ENCODE data around the gene ETV7.
"Not testable (repeated sequence)": the region's sequence is repeated elsewhere in the genome, so short reads cannot be mapped to it uniquely, and the experiment has no call there.

The ETV7 gene

GRCh38 chr6:36387440-36388303 is at the start of gene ETV7:
Gene ETV7 (minus strand): TSS chr6:36387669. CDS start chr6:36387541, 128 bp downstream.
- DNase-seq (ENCODE audit: low read depth) = peak; percentile 58

- DNase-seq (ENCODE audit: low read depth) = peak; percentile 55
These were observed 49.0 kb upstream of the ETV7 start for GRCh38 chr6:36436466-36436865.

- DNase-seq (ENCODE audit: low read depth) = peak; percentile 68
These were observed 44.7 kb upstream of the ETV7 start for GRCh38 chr6:36432151-36432671.

GRCh38 chr6:36431197-36431596 is 43.7 kb upstream of the ETV7 start:
- DNase-seq (ENCODE audit: low read depth) = no peak

- peak; percentile 8 for DNase-seq (ENCODE audit: low read depth)
These were observed 42.9 kb upstream of the ETV7 start for GRCh38 chr6:36430351-36430750.

- DNase-seq (ENCODE audit: low read depth) = no peak
These were observed 41.4 kb upstream of the ETV7 start for GRCh38 chr6:36428911-36429310.

GRCh38 chr6:36426622-36427021 is 39.2 kb upstream of the ETV7 start:
- DNase-seq (ENCODE audit: low read depth) = no peak

GRCh38 chr6:36423101-36423824 is 35.8 kb upstream of the ETV7 start:
- DNase-seq (ENCODE audit: low read depth) = peak; percentile 100

- no peak for DNase-seq (ENCODE audit: low read depth)
These were observed 35.2 kb upstream of the ETV7 start for GRCh38 chr6:36422714-36423100.

GRCh38 chr6:36419310-36419709 is 31.8 kb upstream of the ETV7 start:
- no peak for DNase-seq (ENCODE audit: low read depth)

GRCh38 chr6:36418558-36418957 is 31.1 kb upstream of the ETV7 start:
- DNase-seq (ENCODE audit: low read depth) = peak; percentile 38

GRCh38 chr6:36414481-36414880 is 27.0 kb upstream of the ETV7 start:
- no peak for DNase-seq (ENCODE audit: low read depth)

- DNase-seq (ENCODE audit: low read depth) = no peak
These were observed 26.3 kb upstream of the ETV7 start for GRCh38 chr6:36413489-36414480.

- DNase-seq (ENCODE audit: low read depth) = not testable (repeated sequence)
These were observed 22.2 kb upstream of the ETV7 start for GRCh38 chr6:36409718-36410117.

GRCh38 chr6:36404164-36404563 is 16.7 kb upstream of the ETV7 start:
- DNase-seq (ENCODE audit: low read depth) = no peak

GRCh38 chr6:36402481-36402880 is 15.0 kb upstream of the ETV7 start:
- no peak for DNase-seq (ENCODE audit: low read depth)

- no peak for DNase-seq (ENCODE audit: low read depth)
These were observed 12.5 kb upstream of the ETV7 start for GRCh38 chr6:36399970-36400369.

- DNase-seq (ENCODE audit: low read depth) = no peak
These were observed 5.2 kb upstream of the ETV7 start for GRCh38 chr6:36392621-36393020.

- DNase-seq (ENCODE audit: low read depth) = no peak
These were observed 1.9 kb upstream of the ETV7 start for GRCh38 chr6:36389353-36389752.

- DNase-seq (ENCODE audit: low read depth) = peak; percentile 64
These were observed 702 bp downstream of the ETV7 start for GRCh38 chr6:36386495-36387439.

GRCh38 chr6:36384095-36384494 is 3.4 kb downstream of the ETV7 start:
- no peak for DNase-seq (ENCODE audit: low read depth)

Data from ELR (cell line).